ENCODE results near the gene GOLGA8M. TPM values are rescaled to one million over a fixed set of nuclear protein-coding genes. Genes with fewer than 3 reads are reported as not detected.
"Not testable (repeated sequence)": the region's sequence is repeated elsewhere in the genome, so short reads cannot be mapped to it uniquely, and the experiment has no call there.

GOLGA8M gene
- total RNA-seq: 1 to 10 TPM; 5.2 to 7.1 TPM

DNA sequence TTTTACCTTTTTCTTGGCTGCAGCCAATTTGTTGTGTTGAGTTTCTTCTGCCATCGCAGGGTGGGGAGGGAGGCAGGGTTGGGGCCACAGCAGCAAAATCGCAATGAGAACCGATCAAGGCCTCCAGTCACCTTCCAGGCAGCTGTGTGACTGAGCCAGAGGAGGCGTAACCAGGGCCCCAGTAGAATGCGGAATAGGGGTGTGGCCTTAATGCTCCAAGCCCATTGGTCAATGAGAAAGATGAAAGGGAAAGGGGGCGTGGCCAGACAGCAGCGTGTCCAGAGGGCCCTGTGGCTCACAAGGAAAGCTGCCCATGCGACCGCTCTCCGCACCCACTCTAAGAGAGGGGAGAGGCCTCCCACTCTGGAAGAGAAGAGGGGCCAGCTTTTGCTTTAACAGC lies at the start of gene GOLGA8M:
TSS of gene GOLGA8M (minus strand) at position 152 of the 400 bp plus-strand sequence. CDS start at position 54, 98 bp downstream.
- H3K36me3 Mint-ChIP-seq (ENCODE audit: low read depth); CTCF ChIA-PET; POLR2A ChIA-PET; H3K27ac Mint-ChIP-seq; H3K9me3 Mint-ChIP-seq (ENCODE audit: insufficient read depth); DNase-seq; ATAC-seq; H3K27me3 Mint-ChIP-seq (ENCODE audit: low read depth); H3K4me1 Mint-ChIP-seq (ENCODE audit: low read depth); H3K4me3 Mint-ChIP-seq: not testable (repeated sequence)

DNA sequence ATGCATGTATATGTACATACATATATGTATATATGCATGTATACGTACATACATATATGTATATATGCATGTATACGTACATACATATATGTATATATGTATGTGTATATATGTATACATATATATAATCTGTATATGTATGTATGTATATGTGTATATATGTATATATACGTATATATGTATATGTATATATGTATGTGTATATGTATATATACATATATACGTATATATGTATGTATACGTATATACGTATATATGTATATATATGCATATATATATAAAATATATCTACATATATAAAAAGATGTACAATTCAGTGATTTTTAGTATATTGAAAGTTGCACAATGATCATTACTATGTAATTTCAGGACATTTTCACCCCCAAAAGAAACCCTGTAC lies 30.7 kb upstream of the GOLGA8M start:
- H3K36me3 Mint-ChIP-seq (ENCODE audit: low read depth): peaks cover 10% of the 10 kb centered on the region
- ATAC-seq; CTCF ChIA-PET; H3K4me1 Mint-ChIP-seq (ENCODE audit: low read depth); DNase-seq; POLR2A ChIA-PET; H3K4me3 Mint-ChIP-seq; H3K27ac Mint-ChIP-seq; H3K27me3 Mint-ChIP-seq (ENCODE audit: low read depth); H3K9me3 Mint-ChIP-seq (ENCODE audit: insufficient read depth): not testable (repeated sequence)

- peak overlapping the region; percentile 78 for H3K4me3 Mint-ChIP-seq
- peak; percentile 42 for DNase-seq
- ATAC-seq; H3K36me3 Mint-ChIP-seq (ENCODE audit: low read depth); H3K27me3 Mint-ChIP-seq (ENCODE audit: low read depth); POLR2A ChIA-PET; CTCF ChIA-PET; H3K9me3 Mint-ChIP-seq (ENCODE audit: insufficient read depth): not testable (repeated sequence)
- peak overlapping the region; percentile 90 for H3K27ac Mint-ChIP-seq
- peaks cover 17% of the 10 kb centered on the region for H3K4me1 Mint-ChIP-seq (ENCODE audit: low read depth)
Measured at GRCh38 chr15:28738590-28739292, 26.5 kb upstream of the GOLGA8M start.

- H3K27ac Mint-ChIP-seq: peak overlapping the region; percentile 90
- H3K36me3 Mint-ChIP-seq (ENCODE audit: low read depth); POLR2A ChIA-PET; H3K9me3 Mint-ChIP-seq (ENCODE audit: insufficient read depth); H3K27me3 Mint-ChIP-seq (ENCODE audit: low read depth); CTCF ChIA-PET; DNase-seq: not testable (repeated sequence)
- H3K4me1 Mint-ChIP-seq (ENCODE audit: low read depth): peaks cover 17% of the 10 kb centered on the region
- H3K4me3 Mint-ChIP-seq: peak overlapping the region; percentile 78
- ATAC-seq: peak; percentile 41
Measured at GRCh38 chr15:28738200-28738561, 26.0 kb upstream of the GOLGA8M start.

- POLR2A ChIA-PET; CTCF ChIA-PET; H3K9me3 Mint-ChIP-seq (ENCODE audit: insufficient read depth); H3K27me3 Mint-ChIP-seq (ENCODE audit: low read depth); H3K36me3 Mint-ChIP-seq (ENCODE audit: low read depth): not testable (repeated sequence)
- Mint-ChIP-seq H3K4me3 (peak overlapping the region; percentile 79), H3K4me1 (ENCODE audit: low read depth) (peaks cover 17% of the 10 kb centered on the region), H3K27ac (peak overlapping the region; percentile 87)
- ATAC-seq: peak; percentile 81
- DNase-seq: peak; percentile 64
Measured at GRCh38 chr15:28737521-28738199, 25.4 kb upstream of the GOLGA8M start.

- DNase-seq: peak; percentile 72
- H3K9me3 Mint-ChIP-seq (ENCODE audit: insufficient read depth); ATAC-seq; H3K27ac Mint-ChIP-seq; H3K27me3 Mint-ChIP-seq (ENCODE audit: low read depth); H3K36me3 Mint-ChIP-seq (ENCODE audit: low read depth); CTCF ChIA-PET; POLR2A ChIA-PET: not testable (repeated sequence)
- Mint-ChIP-seq H3K4me3 (peak overlapping the region; percentile 23), H3K4me1 (ENCODE audit: low read depth) (peaks cover 13% of the 10 kb centered on the region)
Measured at GRCh38 chr15:28728061-28728460, 15.8 kb upstream of the GOLGA8M start.

- H3K4me1 Mint-ChIP-seq (ENCODE audit: low read depth): peaks cover 15% of the 10 kb centered on the region
- H3K4me3 Mint-ChIP-seq; CTCF ChIA-PET; ATAC-seq; DNase-seq; H3K9me3 Mint-ChIP-seq (ENCODE audit: insufficient read depth); H3K27ac Mint-ChIP-seq; H3K36me3 Mint-ChIP-seq (ENCODE audit: low read depth); POLR2A ChIA-PET; H3K27me3 Mint-ChIP-seq (ENCODE audit: low read depth): not testable (repeated sequence)
Measured at GRCh38 chr15:28727026-28727425, 14.8 kb upstream of the GOLGA8M start.

DNA sequence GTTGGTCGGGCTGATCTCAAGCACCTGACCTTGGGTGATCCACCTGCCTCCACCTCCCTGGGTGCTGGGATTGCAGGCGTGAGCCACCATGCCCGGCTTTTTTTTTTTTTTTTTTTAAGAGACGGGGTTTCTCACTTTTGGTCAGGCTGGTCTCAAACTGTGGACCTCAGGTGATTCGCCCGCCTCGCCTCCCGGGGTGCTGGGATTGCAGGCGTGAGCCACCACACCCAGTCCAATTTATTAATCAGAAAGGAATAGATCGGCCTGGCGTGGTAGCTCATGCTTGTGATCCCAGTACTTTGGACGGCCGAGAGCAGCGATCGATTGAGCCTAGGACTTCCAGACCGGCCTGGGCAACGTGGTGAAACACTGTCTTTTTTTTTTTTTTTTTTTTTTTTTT lies 13.9 kb upstream of the GOLGA8M start:
- H3K9me3 Mint-ChIP-seq (ENCODE audit: insufficient read depth): no peaks in the 10 kb centered on the region
- no peak overlapping the region for H3K27ac Mint-ChIP-seq
- CTCF ChIA-PET: no interaction called here

DNA sequence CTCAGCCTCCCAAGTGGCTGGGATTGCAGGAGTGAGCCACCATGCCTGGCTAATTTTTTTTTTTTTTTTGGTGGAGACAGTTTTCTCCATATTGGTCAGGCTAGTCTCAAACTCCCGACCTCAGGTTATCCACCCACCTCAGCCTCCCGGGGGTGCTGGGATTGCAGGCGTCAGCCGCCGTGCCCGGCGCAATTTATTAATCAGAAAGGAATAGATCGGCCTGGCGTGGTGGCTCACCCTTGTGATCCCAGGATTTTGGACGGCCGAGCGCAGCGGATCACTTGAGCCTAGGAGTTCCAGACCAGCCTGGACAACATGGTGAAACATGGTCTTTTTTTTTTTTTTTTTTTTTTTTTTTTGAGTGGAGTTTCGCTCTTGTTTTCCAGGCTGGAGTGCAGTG lies 13.3 kb upstream of the GOLGA8M start:
- H3K36me3 Mint-ChIP-seq (ENCODE audit: low read depth): no peaks in the 10 kb centered on the region
- no peak for ATAC-seq
- no peak overlapping the region for H3K4me3 Mint-ChIP-seq
- POLR2A ChIA-PET: no interaction called here
- CTCF ChIA-PET: no interaction called here
- H3K27ac Mint-ChIP-seq: no peak overlapping the region
- peaks cover 5% of the 10 kb centered on the region for H3K27me3 Mint-ChIP-seq (ENCODE audit: low read depth)
- H3K4me1 Mint-ChIP-seq (ENCODE audit: low read depth): peaks cover 19% of the 10 kb centered on the region
- no peaks in the 10 kb centered on the region for H3K9me3 Mint-ChIP-seq (ENCODE audit: insufficient read depth)
- no peak for DNase-seq

More for the DNA sequence above, 13.9 kb upstream of the GOLGA8M start:
- Mint-ChIP-seq H3K4me3 (no peak overlapping the region), H3K36me3 (ENCODE audit: low read depth) (no peaks in the 10 kb centered on the region), H3K4me1 (ENCODE audit: low read depth) (peaks cover 19% of the 10 kb centered on the region), H3K27me3 (ENCODE audit: low read depth) (peaks cover 5% of the 10 kb centered on the region)
- DNase-seq (no peak), ATAC-seq (no peak)
- POLR2A ChIA-PET: no interaction called here

GRCh38 chr15:28723986-28724385 lies 11.8 kb upstream of the GOLGA8M start:
- DNase-seq; ATAC-seq; H3K9me3 Mint-ChIP-seq (ENCODE audit: insufficient read depth); POLR2A ChIA-PET; H3K36me3 Mint-ChIP-seq (ENCODE audit: low read depth); H3K27ac Mint-ChIP-seq; H3K27me3 Mint-ChIP-seq (ENCODE audit: low read depth); H3K4me3 Mint-ChIP-seq; CTCF ChIA-PET: not testable (repeated sequence)
- peaks cover 20% of the 10 kb centered on the region for H3K4me1 Mint-ChIP-seq (ENCODE audit: low read depth)

GRCh38 chr15:28719626-28720025 lies 7.4 kb upstream of the GOLGA8M start:
- H3K4me3 Mint-ChIP-seq; CTCF ChIA-PET; ATAC-seq; H3K36me3 Mint-ChIP-seq (ENCODE audit: low read depth); H3K27ac Mint-ChIP-seq; H3K9me3 Mint-ChIP-seq (ENCODE audit: insufficient read depth); H3K27me3 Mint-ChIP-seq (ENCODE audit: low read depth); POLR2A ChIA-PET; DNase-seq: not testable (repeated sequence)
- peaks cover 29% of the 10 kb centered on the region for H3K4me1 Mint-ChIP-seq (ENCODE audit: low read depth)

- H3K27ac Mint-ChIP-seq; CTCF ChIA-PET; DNase-seq; H3K36me3 Mint-ChIP-seq (ENCODE audit: low read depth); ATAC-seq; H3K27me3 Mint-ChIP-seq (ENCODE audit: low read depth); H3K9me3 Mint-ChIP-seq (ENCODE audit: insufficient read depth); POLR2A ChIA-PET; H3K4me3 Mint-ChIP-seq: not testable (repeated sequence)
- H3K4me1 Mint-ChIP-seq (ENCODE audit: low read depth): peaks cover 27% of the 10 kb centered on the region
Measured at GRCh38 chr15:28718576-28718975, 6.4 kb upstream of the GOLGA8M start.
